Measurements from ENCODE around the gene ZNF740. TPM values are rescaled to one million over a fixed set of nuclear protein-coding genes. Genes with fewer than 3 reads are reported as not detected.
A peak's percentile ranks its signal among the peaks of the same experiment; 100 is the strongest.
"Not testable (repeated sequence)": the region's sequence is repeated elsewhere in the genome, so short reads cannot be mapped to it uniquely, and the experiment has no call there.

ZNF740 gene
- total RNA-seq, result 10 to 100 TPM; 34.9 to 42.8 TPM

GRCh38 chr12:53180220-53180930, at the start of gene ZNF740, which contains the start of gene CSAD:
TSS of gene ZNF740 (plus strand) at chr12:53180722. CDS start at chr12:53181984, 1,262 bp downstream.
TSS of gene CSAD (minus strand) at chr12:53180925. CDS start at chr12:53173470, 7,455 bp downstream.
- peaks cover 2% of the 10 kb centered on the region for H3K9me3 Mint-ChIP-seq

GRCh38 chr12:53131844-53132243, 48.7 kb upstream of the ZNF740 start:
- DNase-seq, result no peak
- Mint-ChIP-seq H3K4me3 (no peak overlapping the region), H3K4me1 (no peaks in the 10 kb centered on the region), H3K9me3 (no peaks in the 10 kb centered on the region), H3K36me3 (no peaks in the 10 kb centered on the region), H3K27ac (no peak overlapping the region), H3K27me3 (no peaks in the 10 kb centered on the region)

More at GRCh38 chr12:53180220-53180930, at the start of gene ZNF740, which contains the start of gene CSAD:
- peak within 1 kb of the TSS; percentile 92 for H3K27ac Mint-ChIP-seq
- H3K4me3 Mint-ChIP-seq, result peak within 1 kb of the TSS; percentile 95
- H3K27me3 Mint-ChIP-seq, result no peaks in the 10 kb centered on the region
- peaks cover 24% of the 10 kb centered on the region for H3K36me3 Mint-ChIP-seq
- peaks cover 48% of the 10 kb centered on the region for H3K4me1 Mint-ChIP-seq
- DNase-seq, result peak; percentile 99

GRCh38 chr12:53133722-53134121, 46.8 kb upstream of the ZNF740 start:
- DNase-seq, result no peak
- Mint-ChIP-seq H3K4me3 (no peak overlapping the region), H3K27ac (no peak overlapping the region), H3K27me3 (peaks cover 3% of the 10 kb centered on the region), H3K36me3 (peaks cover 6% of the 10 kb centered on the region), H3K9me3 (peaks cover 7% of the 10 kb centered on the region), H3K4me1 (no peaks in the 10 kb centered on the region)

- H3K27me3 Mint-ChIP-seq, result no peaks in the 10 kb centered on the region
- peaks cover 2% of the 10 kb centered on the region for H3K36me3 Mint-ChIP-seq
- H3K4me3 Mint-ChIP-seq, result no peak overlapping the region
- DNase-seq, result no peak
- H3K27ac Mint-ChIP-seq, result no peak overlapping the region
- H3K4me1 Mint-ChIP-seq, result no peaks in the 10 kb centered on the region
- H3K9me3 Mint-ChIP-seq, result no peaks in the 10 kb centered on the region
Measured at GRCh38 chr12:53143355-53143754, 37.2 kb upstream of the ZNF740 start.

- DNase-seq, result no peak
- Mint-ChIP-seq H3K36me3 (no peaks in the 10 kb centered on the region), H3K4me1 (no peaks in the 10 kb centered on the region), H3K9me3 (no peaks in the 10 kb centered on the region), H3K27me3 (no peaks in the 10 kb centered on the region), H3K27ac (no peak overlapping the region), H3K4me3 (no peak overlapping the region)
Measured at GRCh38 chr12:53145383-53146260, 34.9 kb upstream of the ZNF740 start.

GRCh38 chr12:53147181-53147580, 33.3 kb upstream of the ZNF740 start:
- H3K4me3 Mint-ChIP-seq, result no peak overlapping the region
- no peaks in the 10 kb centered on the region for H3K4me1 Mint-ChIP-seq
- H3K27me3 Mint-ChIP-seq, result no peaks in the 10 kb centered on the region
- DNase-seq, result no peak
- H3K36me3 Mint-ChIP-seq, result no peaks in the 10 kb centered on the region
- no peak overlapping the region for H3K27ac Mint-ChIP-seq
- no peaks in the 10 kb centered on the region for H3K9me3 Mint-ChIP-seq

- no peak overlapping the region for H3K4me3 Mint-ChIP-seq
- no peaks in the 10 kb centered on the region for H3K9me3 Mint-ChIP-seq
- no peaks in the 10 kb centered on the region for H3K4me1 Mint-ChIP-seq
- H3K27me3 Mint-ChIP-seq, result no peaks in the 10 kb centered on the region
- no peak overlapping the region for H3K27ac Mint-ChIP-seq
- no peak for DNase-seq
- H3K36me3 Mint-ChIP-seq, result no peaks in the 10 kb centered on the region
Measured at GRCh38 chr12:53147653-53148052, 32.9 kb upstream of the ZNF740 start.

- Mint-ChIP-seq H3K4me3 (no peak overlapping the region), H3K27ac (no peak overlapping the region), H3K4me1 (no peaks in the 10 kb centered on the region)
Measured at GRCh38 chr12:53151039-53151438, 29.5 kb upstream of the ZNF740 start.

GRCh38 chr12:53152390-53152789, 28.1 kb upstream of the ZNF740 start:
- no peaks in the 10 kb centered on the region for H3K9me3 Mint-ChIP-seq
- no peaks in the 10 kb centered on the region for H3K27me3 Mint-ChIP-seq
- no peaks in the 10 kb centered on the region for H3K36me3 Mint-ChIP-seq
- H3K4me3 Mint-ChIP-seq, result no peak overlapping the region
- H3K4me1 Mint-ChIP-seq, result no peaks in the 10 kb centered on the region
- H3K27ac Mint-ChIP-seq, result no peak overlapping the region
- no peak for DNase-seq

More at GRCh38 chr12:53151039-53151438, 29.5 kb upstream of the ZNF740 start:
- no peaks in the 10 kb centered on the region for H3K9me3 Mint-ChIP-seq
- no peak for DNase-seq
- no peaks in the 10 kb centered on the region for H3K36me3 Mint-ChIP-seq
- H3K27me3 Mint-ChIP-seq, result no peaks in the 10 kb centered on the region

- Mint-ChIP-seq H3K27me3 (no peaks in the 10 kb centered on the region), H3K4me1 (peaks cover 6% of the 10 kb centered on the region), H3K9me3 (no peaks in the 10 kb centered on the region), H3K27ac (peak overlapping the region; percentile 75), H3K36me3 (peaks cover 2% of the 10 kb centered on the region), H3K4me3 (peak overlapping the region; percentile 27)
- peak; percentile 87 for DNase-seq
Measured at GRCh38 chr12:53159195-53159839, 21.2 kb upstream of the ZNF740 start.

- Mint-ChIP-seq H3K27me3 (no peaks in the 10 kb centered on the region), H3K4me3 (no peak overlapping the region), H3K9me3 (no peaks in the 10 kb centered on the region), H3K36me3 (peaks cover 2% of the 10 kb centered on the region), H3K27ac (no peak overlapping the region), H3K4me1 (peaks cover 6% of the 10 kb centered on the region)
- no peak for DNase-seq
Measured at GRCh38 chr12:53160000-53160399, 20.5 kb upstream of the ZNF740 start.

- Mint-ChIP-seq H3K4me3 (no peak overlapping the region), H3K27me3 (no peaks in the 10 kb centered on the region), H3K9me3 (no peaks in the 10 kb centered on the region), H3K27ac (no peak overlapping the region), H3K4me1 (peaks cover 6% of the 10 kb centered on the region), H3K36me3 (peaks cover 2% of the 10 kb centered on the region)
- DNase-seq, result no peak
Measured at GRCh38 chr12:53160673-53161072, 19.8 kb upstream of the ZNF740 start.

GRCh38 chr12:53161119-53161911, 19.2 kb upstream of the ZNF740 start:
- no peak overlapping the region for H3K4me3 Mint-ChIP-seq
- peaks cover 8% of the 10 kb centered on the region for H3K4me1 Mint-ChIP-seq

GRCh38 chr12:53163008-53163407, 17.5 kb upstream of the ZNF740 start:
- H3K36me3 Mint-ChIP-seq, H3K27ac Mint-ChIP-seq, H3K4me1 Mint-ChIP-seq, H3K9me3 Mint-ChIP-seq, H3K4me3 Mint-ChIP-seq, DNase-seq, H3K27me3 Mint-ChIP-seq: not testable (repeated sequence)

More at GRCh38 chr12:53161119-53161911, 19.2 kb upstream of the ZNF740 start:
- Mint-ChIP-seq H3K9me3 (no peaks in the 10 kb centered on the region), H3K27ac (no peak overlapping the region), H3K36me3 (peaks cover 2% of the 10 kb centered on the region), H3K27me3 (no peaks in the 10 kb centered on the region)
- DNase-seq, result no peak
